Calu3 (cell line): ENCODE data around the gene LIPH. TPM values are rescaled to one million over a fixed set of nuclear protein-coding genes. Genes with fewer than 3 reads are reported as not detected.
A peak's percentile ranks its signal among the peaks of the same experiment; 100 is the strongest.

ENCODE experiments used
- BruUV-seq: library from RNA; stranded (reverse); fragments of 400-500 nt; replicated peaks from 2 replicates; lab custom pipeline; 2021; lab: Mats Ljungman, UMichigan
- CTCF ChIA-PET: fragments of 300-600 bp; sonication (Branson Sonifier 250); formaldehyde crosslinking; loops from one replicate; lab custom pipeline; 2022; ENCODE audit warnings: antibody characterized with exemption; lab: Charles Lee
- DNase-seq: peaks from one replicate; pipeline ENCODE4 v3.0.0; 2022
- H3K27ac Mint-ChIP-seq: one replicate; pipeline ENCODE4 v1.8.0; 2022; ENCODE audit warnings: mixed read lengths; ENCODE audit not compliant: unreplicated experiment
- H3K27me3 Mint-ChIP-seq: one replicate; pipeline ENCODE4 v1.8.0; 2022; ENCODE audit warnings: mixed read lengths; ENCODE audit not compliant: unreplicated experiment
- H3K36me3 Mint-ChIP-seq: one replicate; pipeline ENCODE4 v1.8.0; 2022; ENCODE audit warnings: mild to moderate bottlenecking, moderate library complexity, mixed read lengths; ENCODE audit not compliant: insufficient read depth, unreplicated experiment
- H3K4me1 Mint-ChIP-seq: one replicate; pipeline ENCODE4 v1.8.0; 2022; ENCODE audit warnings: mild to moderate bottlenecking, low read depth, mixed read lengths; ENCODE audit not compliant: unreplicated experiment
- H3K4me3 Mint-ChIP-seq: one replicate; pipeline ENCODE4 v1.8.0; 2022; ENCODE audit warnings: mild to moderate bottlenecking, low read depth, moderate library complexity, mixed read lengths; ENCODE audit not compliant: unreplicated experiment
- H3K9me3 Mint-ChIP-seq: one replicate; pipeline ENCODE4 v1.8.0; 2022; ENCODE audit warnings: low read depth, mixed read lengths; ENCODE audit not compliant: unreplicated experiment
- intact Hi-C: fragments of 100-400 bp; cut with micrococcal nuclease; formaldehyde crosslinking; loops from one replicate; pipeline ENCODE4 v1.10.0; 2022; ENCODE audit not compliant: unreplicated experiment
- total RNA-seq: library from RNA; stranded (reverse); gene quantifications from 2 replicates; pipeline ENCODE4 v1.2.3, GENCODE V29; 2022
- TF ChIP-seq, protein P1 (sequence below): fragments of 200-600 bp; IDR thresholded peaks from one replicate; pipeline ENCODE4 v1.8.0; 2022; ENCODE audit warnings: antibody characterized with exemption; ENCODE audit not compliant: unreplicated experiment

The LIPH gene
- total RNA-seq, 1 experiment from 2014 or later: 159 TPM

- TSS peak; percentile 29 for BruUV-seq
- CTCF ChIA-PET: no interaction called here
- Mint-ChIP-seq H3K36me3 (peaks cover 83% of the 10 kb centered on the region), H3K4me1 (peaks cover 8% of the 10 kb centered on the region), H3K27ac (peak overlapping the region; percentile 10), H3K9me3 (no peaks in the 10 kb centered on the region), H3K4me3 (no peak overlapping the region), H3K27me3 (no peaks in the 10 kb centered on the region)
- intact Hi-C loops: no loop called here
- TF ChIP-seq, protein P1, sequence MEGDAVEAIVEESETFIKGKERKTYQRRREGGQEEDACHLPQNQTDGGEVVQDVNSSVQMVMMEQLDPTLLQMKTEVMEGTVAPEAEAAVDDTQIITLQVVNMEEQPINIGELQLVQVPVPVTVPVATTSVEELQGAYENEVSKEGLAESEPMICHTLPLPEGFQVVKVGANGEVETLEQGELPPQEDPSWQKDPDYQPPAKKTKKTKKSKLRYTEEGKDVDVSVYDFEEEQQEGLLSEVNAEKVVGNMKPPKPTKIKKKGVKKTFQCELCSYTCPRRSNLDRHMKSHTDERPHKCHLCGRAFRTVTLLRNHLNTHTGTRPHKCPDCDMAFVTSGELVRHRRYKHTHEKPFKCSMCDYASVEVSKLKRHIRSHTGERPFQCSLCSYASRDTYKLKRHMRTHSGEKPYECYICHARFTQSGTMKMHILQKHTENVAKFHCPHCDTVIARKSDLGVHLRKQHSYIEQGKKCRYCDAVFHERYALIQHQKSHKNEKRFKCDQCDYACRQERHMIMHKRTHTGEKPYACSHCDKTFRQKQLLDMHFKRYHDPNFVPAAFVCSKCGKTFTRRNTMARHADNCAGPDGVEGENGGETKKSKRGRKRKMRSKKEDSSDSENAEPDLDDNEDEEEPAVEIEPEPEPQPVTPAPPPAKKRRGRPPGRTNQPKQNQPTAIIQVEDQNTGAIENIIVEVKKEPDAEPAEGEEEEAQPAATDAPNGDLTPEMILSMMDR: no peak
- DNase-seq: no peak
Measured at GRCh38 chr3:185507883-185508282, 44.5 kb downstream of the LIPH start.

- TF ChIP-seq, protein P1: no peak
- DNase-seq: no peak
- H3K27ac Mint-ChIP-seq: peak overlapping the region; percentile 40
- no peaks in the 10 kb centered on the region for H3K27me3 Mint-ChIP-seq
- intact Hi-C loops: no loop called here
- H3K9me3 Mint-ChIP-seq: no peaks in the 10 kb centered on the region
- CTCF ChIA-PET: interaction anchor here (0.6 kb wide), 1 partner anchor 87 kb away, joined by 4 read pairs; no protein-coding TSS in a partner anchor
- peaks cover 26% of the 10 kb centered on the region for H3K4me1 Mint-ChIP-seq
- H3K36me3 Mint-ChIP-seq: peaks cover 60% of the 10 kb centered on the region
- no peak overlapping the region for H3K4me3 Mint-ChIP-seq
- BruUV-seq: no TSS peak
Measured at GRCh38 chr3:185504636-185505035, 47.8 kb downstream of the LIPH start.

- Mint-ChIP-seq H3K4me3 (no peak overlapping the region), H3K9me3 (no peaks in the 10 kb centered on the region), H3K4me1 (peaks cover 32% of the 10 kb centered on the region), H3K36me3 (peaks cover 60% of the 10 kb centered on the region), H3K27me3 (no peaks in the 10 kb centered on the region), H3K27ac (peak overlapping the region; percentile 29)
- BruUV-seq: no TSS peak
- intact Hi-C loops: no loop called here
- TF ChIP-seq, protein P1: no peak
- no peak for DNase-seq
- CTCF ChIA-PET: no interaction called here
Measured at GRCh38 chr3:185503521-185503920, 48.9 kb downstream of the LIPH start.

DNA sequence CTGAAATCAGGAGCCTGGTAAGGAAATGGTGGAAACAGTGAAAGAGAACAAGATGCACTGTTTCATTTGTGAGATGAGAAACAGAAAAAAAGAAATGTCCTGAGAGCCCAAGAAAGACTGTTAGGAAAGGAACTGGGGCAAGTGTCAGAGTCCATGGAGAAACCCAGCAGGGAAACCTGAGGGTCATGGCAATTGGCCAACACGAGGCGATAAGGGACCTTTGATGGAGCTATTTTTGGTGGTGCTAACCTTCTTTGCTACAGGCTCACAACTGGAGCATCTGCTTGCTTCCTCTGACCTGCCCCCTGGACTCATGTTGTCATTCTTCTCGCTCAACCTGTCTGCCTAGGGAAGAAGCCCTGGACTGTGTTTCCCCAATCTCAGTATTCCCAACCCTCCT is 49.4 kb downstream of the LIPH start:
- BruUV-seq: no TSS peak
- TF ChIP-seq, protein P1: no peak
- CTCF ChIA-PET: no interaction called here
- H3K4me1 Mint-ChIP-seq: peaks cover 32% of the 10 kb centered on the region
- H3K4me3 Mint-ChIP-seq: no peak overlapping the region
- no peak for DNase-seq
- no peaks in the 10 kb centered on the region for H3K9me3 Mint-ChIP-seq
- no peaks in the 10 kb centered on the region for H3K27me3 Mint-ChIP-seq
- intact Hi-C loops: no loop called here
- peaks cover 60% of the 10 kb centered on the region for H3K36me3 Mint-ChIP-seq
- H3K27ac Mint-ChIP-seq: peak overlapping the region; percentile 29
